Left kidney (tissue), 8 donors: ENCODE results near the gene MYCBP. TPM values are rescaled to one million over a fixed set of nuclear protein-coding genes. Genes with fewer than 3 reads are reported as not detected.
"Not testable (repeated sequence)": the region's sequence is repeated elsewhere in the genome, so short reads cannot be mapped to it uniquely, and the experiment has no call there.

ENCODE experiments used
- DNase-seq: peaks from one replicate; pipeline ENCODE4 v3.0.0-alpha.2; 2013
- long read RNA-seq, 8 donors: transcript quantifications; one replicate each; lab custom pipeline, GENCODE V29; 2026
- polyA plus RNA-seq: library from polyadenylated mRNA; unstranded; fragments of 120-200 nt; gene quantifications from one replicate; pipeline ENCODE4 v1.2.1, GENCODE V29; 2013; ENCODE audit not compliant: insufficient read length

The MYCBP gene
- 31.5 TPM for polyA plus RNA-seq
- long read RNA-seq, donor 1, transcript MYCBP-204 (4 exons, 819 nt) = minor isoform, 5 of 25 reads
- long read RNA-seq, donor 1, transcript MYCBP-201 (5 exons, 2,818 nt) = major isoform, 20 of 25 reads
- long read RNA-seq, donor 1, partial matches to known transcripts = 0 of 25 reads
- long read RNA-seq, donor 1, other reads (novel, unspliced or antisense) = 0 of 25 reads
- long read RNA-seq, donor 2, transcript MYCBP-201 (5 exons, 2,818 nt) = major isoform, 12 of 14 reads
- long read RNA-seq, donor 2, partial matches to known transcripts = 0 of 14 reads
- long read RNA-seq, donor 2, other reads (novel, unspliced or antisense) = 0 of 14 reads
- long read RNA-seq, donor 3, transcript MYCBP-201 (5 exons, 2,818 nt) = major isoform, 15 of 18 reads
- long read RNA-seq, donor 3, partial matches to known transcripts = 0 of 18 reads
- long read RNA-seq, donor 3, other reads (novel, unspliced or antisense) = 0 of 18 reads
- long read RNA-seq, donor 4, partial matches to known transcripts = 0 of 3 reads
- long read RNA-seq, donor 4, other reads (novel, unspliced or antisense) = 0 of 3 reads
- long read RNA-seq, donor 5, transcript MYCBP-201 (5 exons, 2,818 nt) = major isoform, 26 of 30 reads
- long read RNA-seq, donor 5, partial matches to known transcripts = 0 of 30 reads
- long read RNA-seq, donor 5, other reads (novel, unspliced or antisense) = 0 of 30 reads
- long read RNA-seq, donor 6, transcript MYCBP-201 (5 exons, 2,818 nt) = major isoform, 18 of 29 reads
- long read RNA-seq, donor 6, partial matches to known transcripts = 8 of 29 reads
- long read RNA-seq, donor 6, other reads (novel, unspliced or antisense) = 0 of 29 reads
- long read RNA-seq, donor 7, transcript MYCBP-201 (5 exons, 2,818 nt) = major isoform, 36 of 45 reads
- long read RNA-seq, donor 7, transcript MYCBP-204 (4 exons, 819 nt) = minor isoform, 7 of 45 reads
- long read RNA-seq, donor 7, partial matches to known transcripts = 0 of 45 reads
- long read RNA-seq, donor 7, other reads (novel, unspliced or antisense) = 0 of 45 reads
- long read RNA-seq, donor 8, transcript MYCBP-201 (5 exons, 2,818 nt) = major isoform, 13 of 25 reads
- long read RNA-seq, donor 8, partial matches to known transcripts = 11 of 25 reads
- long read RNA-seq, donor 8, other reads (novel, unspliced or antisense) = 0 of 25 reads

DNA sequence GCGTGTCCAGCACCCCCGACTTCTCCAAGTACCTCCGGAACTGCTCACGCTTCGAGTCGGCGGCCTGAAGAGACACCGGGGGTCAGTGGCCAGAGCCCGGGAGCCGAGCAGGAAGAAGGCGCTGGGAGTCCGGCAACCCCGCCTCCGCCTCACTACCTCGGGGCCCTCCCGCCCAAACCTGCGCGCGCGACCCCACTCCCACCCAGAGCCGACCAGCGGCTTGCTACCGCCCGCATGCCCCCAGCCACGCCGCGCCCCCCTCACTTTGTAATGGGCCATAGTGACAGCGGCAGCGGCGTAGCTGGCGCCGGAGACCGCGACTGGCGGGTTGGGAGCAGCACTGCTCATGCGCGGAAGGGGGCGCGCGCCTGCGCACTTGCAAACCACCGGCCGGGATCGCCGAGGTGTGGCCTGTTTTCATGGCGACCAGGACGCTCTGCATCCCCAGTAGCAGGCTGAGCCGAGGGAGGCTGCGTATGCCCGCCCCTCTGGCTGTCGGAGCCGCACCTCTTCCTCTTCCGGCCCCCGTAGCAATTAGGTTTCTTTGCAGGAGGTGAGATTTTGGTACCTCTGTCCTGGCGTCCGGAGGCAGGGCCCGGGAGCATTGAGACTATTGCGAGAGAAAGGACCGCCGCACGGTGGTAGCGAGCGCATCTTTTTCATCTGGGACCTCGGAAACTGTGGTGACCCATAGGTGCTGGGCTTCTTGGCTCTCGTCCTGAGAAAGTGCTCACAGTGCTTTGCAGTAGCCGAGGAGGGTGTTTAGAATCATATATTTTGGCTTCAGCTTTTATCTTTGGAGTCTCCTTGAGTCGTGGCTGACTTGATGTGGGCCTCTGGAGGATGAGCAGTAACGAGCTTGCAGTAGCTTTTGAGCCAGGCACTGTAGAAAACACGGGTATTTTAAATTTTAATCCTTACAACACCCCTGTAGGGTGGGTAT, at the start of gene MYCBP:
Gene MYCBP (minus strand): TSS at position 322 of the 943 bp plus-strand sequence. CDS start 43 bp downstream, at position 279.
- DNase-seq = peak; percentile 94

GRCh38 chr1:38919130-38919529, 46.0 kb upstream of the MYCBP start:
- no peak for DNase-seq

- no peak for DNase-seq
Measured at GRCh38 chr1:38918568-38918967, 45.4 kb upstream of the MYCBP start.

DNA sequence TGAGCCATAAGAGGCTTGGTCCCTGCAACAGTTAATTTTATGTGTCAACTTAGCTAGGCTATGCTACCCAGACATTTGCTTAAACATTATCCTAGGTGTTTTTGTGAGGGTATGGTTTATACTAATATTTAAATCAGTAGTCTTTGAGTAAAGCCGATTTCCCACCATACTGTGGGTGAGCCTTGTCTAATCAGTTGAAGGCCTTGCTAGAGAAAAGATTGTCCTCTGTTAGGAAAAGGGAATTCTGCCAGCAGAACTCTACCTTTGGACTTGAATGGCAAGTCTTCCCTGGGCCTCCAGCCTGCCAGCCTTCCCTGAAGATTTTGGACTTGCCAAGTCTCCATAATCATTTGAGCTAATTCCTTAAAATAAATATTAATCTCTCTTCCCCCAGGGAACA, 44.6 kb upstream of the MYCBP start:
- DNase-seq = no peak

DNA sequence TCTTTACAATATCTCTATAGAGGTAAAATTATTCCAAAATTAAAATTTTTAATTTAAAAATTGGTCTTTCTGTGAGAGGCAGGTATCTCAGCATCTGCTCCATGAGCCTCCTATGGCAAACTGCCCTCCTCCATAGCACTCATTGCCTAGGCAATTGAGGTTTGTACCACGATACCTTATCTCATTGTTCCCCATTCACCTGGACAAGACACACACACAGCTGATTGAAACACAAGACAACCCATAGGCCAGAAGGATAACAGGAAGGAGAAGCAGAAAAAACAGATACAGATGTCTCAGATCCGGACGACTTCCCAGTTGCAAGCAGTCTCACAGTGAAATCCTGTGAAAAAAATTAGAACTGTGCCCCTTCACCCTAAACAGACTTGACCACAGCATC, 44.2 kb upstream of the MYCBP start:
- DNase-seq = no peak

DNA sequence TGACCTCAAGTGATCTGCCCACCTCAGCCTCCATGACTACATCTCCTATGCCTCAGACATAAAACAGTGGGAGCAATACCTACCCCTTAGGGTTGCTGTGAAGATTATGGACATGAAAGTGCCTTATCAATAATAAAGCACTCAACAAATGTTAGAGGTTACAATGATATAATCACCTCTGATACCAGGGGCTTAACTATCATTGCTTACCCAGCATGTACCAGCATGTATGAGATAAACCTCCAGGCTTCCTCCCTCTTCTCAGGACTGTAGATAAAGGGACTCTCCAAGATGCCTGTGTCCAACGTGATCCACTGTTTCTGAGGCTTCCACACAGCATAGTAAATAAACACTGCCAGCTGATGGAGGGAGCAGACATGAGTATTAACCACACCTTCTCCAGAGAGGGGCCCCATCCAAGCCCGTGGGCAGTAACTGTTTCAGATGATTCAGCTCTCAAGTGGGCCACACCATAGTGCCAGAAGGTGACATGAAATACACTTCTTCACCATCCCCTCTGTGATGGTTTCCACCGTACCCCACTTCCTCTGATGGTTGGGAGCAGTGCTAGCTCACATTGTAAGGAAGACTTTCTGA, 42.3 kb upstream of the MYCBP start:
- no peak for DNase-seq

- DNase-seq = not testable (repeated sequence)
Measured at GRCh38 chr1:38914908-38915307, 41.8 kb upstream of the MYCBP start.

- no peak for DNase-seq
Measured at GRCh38 chr1:38908821-38909220, 35.7 kb upstream of the MYCBP start.

GRCh38 chr1:38905985-38906384, 32.8 kb upstream of the MYCBP start:
- no peak for DNase-seq

- DNase-seq = no peak
Measured at GRCh38 chr1:38899560-38899959, 26.4 kb upstream of the MYCBP start.

DNA sequence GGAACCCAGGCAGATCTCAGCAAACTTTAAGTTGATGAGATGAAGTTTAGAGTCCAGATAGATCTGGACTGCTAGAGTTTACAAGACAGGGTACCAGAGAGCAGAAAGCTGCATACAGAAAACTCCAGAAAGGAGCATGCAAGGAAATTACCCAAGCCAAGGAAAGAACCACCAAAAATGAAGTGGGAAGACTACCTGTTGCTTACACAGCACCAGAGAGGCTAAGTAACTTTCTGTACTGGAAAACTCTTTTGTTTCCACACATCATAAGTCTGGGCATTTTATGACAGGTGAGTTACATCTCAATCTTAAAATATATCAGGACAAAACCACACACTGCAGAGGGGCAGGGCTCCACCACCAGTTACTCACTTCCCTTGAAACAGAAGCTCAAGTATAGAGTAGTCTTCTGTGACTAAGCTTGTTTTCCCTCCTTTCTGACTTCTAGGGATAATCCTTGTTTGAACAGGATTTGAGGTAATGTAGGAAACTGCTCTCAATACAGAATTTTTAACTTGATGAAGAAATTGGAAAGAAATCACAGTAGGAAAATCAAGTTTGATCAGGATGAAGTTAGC, 25.6 kb upstream of the MYCBP start:
- no peak for DNase-seq

- no peak for DNase-seq
Measured at GRCh38 chr1:38896169-38896568, 23.0 kb upstream of the MYCBP start.

DNA sequence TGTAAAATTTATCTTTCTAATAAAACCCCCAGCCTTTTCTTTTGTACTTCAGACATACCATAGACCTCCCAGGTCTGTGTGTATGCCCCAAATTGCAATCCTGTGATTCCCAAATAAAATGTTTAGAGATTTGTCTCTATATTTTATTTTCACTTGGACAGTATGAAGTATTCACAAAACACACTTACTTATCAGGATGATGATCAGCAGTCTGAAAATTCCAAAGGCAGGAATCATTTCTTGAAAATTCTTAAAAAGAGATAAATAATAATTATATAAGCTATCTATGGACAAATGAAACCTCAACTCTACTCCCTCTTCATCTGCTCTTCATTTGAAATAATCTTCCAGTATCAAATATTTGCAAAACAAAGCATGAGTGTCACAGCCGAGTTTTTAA, 19.8 kb upstream of the MYCBP start:
- DNase-seq = no peak

DNA sequence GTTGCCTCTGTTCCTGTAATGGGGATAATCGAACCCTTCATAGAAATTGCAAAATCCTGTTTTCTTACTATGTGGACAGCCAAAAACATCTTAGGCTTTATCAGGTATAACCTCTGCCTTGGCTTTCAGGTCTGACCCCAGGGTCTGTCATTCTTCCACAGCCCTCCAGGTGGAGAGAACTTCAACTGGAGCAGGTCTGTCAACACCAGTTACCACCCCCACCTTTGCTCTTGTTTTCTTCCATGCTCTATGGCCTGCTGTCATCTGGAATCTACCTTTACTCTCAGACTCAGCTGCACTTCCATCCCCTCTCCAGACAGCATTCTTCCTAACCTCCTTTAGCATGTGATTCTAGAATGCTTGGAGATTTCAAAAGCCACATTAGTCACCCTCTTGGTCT, 18.6 kb upstream of the MYCBP start:
- no peak for DNase-seq

GRCh38 chr1:38889589-38889988, 16.4 kb upstream of the MYCBP start:
- no peak for DNase-seq

DNA sequence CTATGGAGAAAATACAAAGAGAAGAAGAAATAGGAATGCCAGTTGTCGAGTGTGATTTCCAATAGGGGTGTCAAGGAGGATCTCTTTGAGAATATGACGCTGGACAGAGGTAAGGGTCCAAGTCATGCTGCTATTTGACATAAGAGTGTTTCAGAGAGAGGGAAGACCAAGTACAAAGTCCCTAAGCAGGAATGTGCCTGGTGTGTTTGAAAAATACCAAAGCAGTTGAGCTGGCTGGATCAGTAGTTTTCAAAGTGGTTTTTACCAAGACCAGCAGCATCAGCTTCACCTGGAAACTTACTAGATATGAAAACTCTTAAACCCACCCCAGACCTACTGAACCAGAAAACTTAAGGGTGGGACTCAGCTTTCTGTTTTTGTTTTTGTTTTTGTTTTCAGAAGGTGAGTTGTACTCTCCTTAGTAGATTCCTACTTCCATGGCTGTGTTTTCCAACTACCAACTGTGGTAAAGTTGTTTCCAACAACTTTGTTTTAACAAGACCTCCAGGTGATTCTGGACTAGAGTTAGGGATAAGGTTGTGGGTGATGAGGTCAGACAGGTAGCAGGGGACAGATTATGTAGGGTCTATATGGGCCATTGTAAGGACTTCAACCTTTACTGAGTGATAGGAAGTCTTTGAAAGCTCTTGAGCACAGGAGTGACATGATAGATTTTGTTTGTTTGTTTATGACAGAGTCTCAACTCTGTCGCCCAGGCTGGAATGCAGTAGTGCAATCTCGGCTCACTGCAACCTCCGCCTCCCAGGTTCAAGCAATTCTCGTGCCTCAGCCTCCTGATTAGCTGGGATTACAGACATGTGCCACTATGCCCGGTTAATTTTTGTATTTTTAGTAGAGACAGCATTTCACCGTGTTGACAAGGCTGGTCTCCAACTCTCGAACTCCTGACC, 15.5 kb upstream of the MYCBP start:
- DNase-seq = no peak

DNA sequence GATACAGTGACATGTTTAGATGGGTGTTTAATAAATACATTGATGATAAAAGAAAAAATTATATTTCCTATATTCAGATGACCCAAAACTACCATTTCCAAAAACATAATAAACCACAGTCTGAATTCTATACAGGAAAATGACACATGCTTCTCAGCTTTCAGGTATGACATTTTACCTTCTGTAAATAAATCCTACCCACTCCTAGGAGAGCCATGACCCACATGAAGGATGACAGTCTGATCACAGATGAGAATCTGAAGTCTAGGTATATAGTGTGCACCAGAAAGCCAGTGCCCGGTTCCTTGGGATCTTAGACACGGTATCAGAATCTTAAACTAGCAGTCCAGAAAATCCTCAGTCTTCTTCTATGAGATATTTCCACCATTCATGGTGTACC, 11.9 kb upstream of the MYCBP start:
- DNase-seq = no peak

DNA sequence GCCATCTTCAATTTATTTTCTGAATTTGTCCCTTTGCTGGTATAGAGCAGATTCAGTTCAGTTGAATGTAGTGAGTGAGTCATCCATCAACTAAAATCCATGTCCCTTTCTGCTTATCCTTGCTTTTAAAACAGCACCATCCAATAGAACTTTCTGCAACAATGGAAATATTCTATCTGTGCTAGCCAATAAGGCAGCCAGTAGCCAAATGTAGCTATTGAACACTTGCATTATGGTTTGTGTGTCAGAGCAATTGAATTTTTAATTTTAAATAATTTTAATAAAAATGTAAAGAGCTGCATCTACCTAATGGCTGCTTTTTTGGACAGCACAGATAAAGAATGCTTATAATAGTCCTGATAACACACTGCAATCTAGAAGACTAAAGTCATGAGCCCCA, 8.3 kb upstream of the MYCBP start, which contains the start of gene GJA9:
Gene GJA9 (minus strand): TSS at position 101 of the 400 bp plus-strand sequence. CDS start 5,489 bp downstream, outside the sequence.
- DNase-seq = no peak

DNA sequence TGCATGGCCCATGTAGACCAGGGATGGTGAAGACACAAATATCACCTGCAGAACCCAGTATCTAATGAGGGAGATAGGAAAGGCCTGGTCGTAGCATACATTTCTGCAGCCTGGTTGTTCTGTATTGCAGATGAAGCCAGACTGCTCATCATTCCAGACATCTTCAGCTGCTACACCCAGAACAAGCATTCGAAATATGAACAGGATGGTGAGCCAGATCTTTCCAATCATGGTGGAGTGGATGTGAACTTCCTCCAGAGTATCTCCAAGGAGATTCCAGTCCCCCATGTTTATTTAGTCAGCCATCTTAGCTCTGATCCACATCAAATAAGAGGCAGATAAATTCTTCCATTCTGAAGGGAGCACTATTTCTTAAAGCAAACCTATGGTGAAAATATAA, 2.7 kb upstream of the MYCBP start:
- no peak for DNase-seq
